Activated T-cell treated with anti-CD3 and anti-CD28 coated beads, Interleukin-2, amount 50 U/mL, for 24 hours (primary cell): ENCODE results near the gene MISP.
"Not testable (repeated sequence)": the region's sequence is repeated elsewhere in the genome, so short reads cannot be mapped to it uniquely, and the experiment has no call there.

ENCODE experiments used
- DNase-seq: peaks from one replicate; pipeline ENCODE4 v3.0.0-alpha.2; 2020
- H3K27ac Mint-ChIP-seq: 2 replicates; pipeline ENCODE4 v1.8.0; 2020; ENCODE audit warnings: mild to moderate bottlenecking, mixed read lengths
- H3K27me3 Mint-ChIP-seq: 2 replicates; pipeline ENCODE4 v1.8.0; 2020; ENCODE audit warnings: mixed read lengths
- H3K36me3 Mint-ChIP-seq: 2 replicates; pipeline ENCODE4 v1.8.0; 2020; ENCODE audit warnings: low read depth, mixed read lengths
- H3K4me1 Mint-ChIP-seq: 2 replicates; pipeline ENCODE4 v1.8.0; 2020; ENCODE audit warnings: low read depth, mixed read lengths
- H3K4me3 Mint-ChIP-seq: 2 replicates; pipeline ENCODE4 v1.8.0; 2020; ENCODE audit warnings: mild to moderate bottlenecking, moderate library complexity, mixed read lengths
- H3K9me3 Mint-ChIP-seq: 2 replicates; pipeline ENCODE4 v1.8.0; 2020; ENCODE audit warnings: mixed read lengths

The MISP gene

GRCh38 chr19:736125-736524, 14.8 kb upstream of the MISP start:
- Mint-ChIP-seq H3K4me3 (no peak overlapping the region), H3K27ac (no peak overlapping the region), H3K4me1 (peaks cover 4% of the 10 kb centered on the region), H3K27me3 (peaks cover 8% of the 10 kb centered on the region), H3K36me3 (no peaks in the 10 kb centered on the region), H3K9me3 (no peaks in the 10 kb centered on the region)
- no peak for DNase-seq

DNA sequence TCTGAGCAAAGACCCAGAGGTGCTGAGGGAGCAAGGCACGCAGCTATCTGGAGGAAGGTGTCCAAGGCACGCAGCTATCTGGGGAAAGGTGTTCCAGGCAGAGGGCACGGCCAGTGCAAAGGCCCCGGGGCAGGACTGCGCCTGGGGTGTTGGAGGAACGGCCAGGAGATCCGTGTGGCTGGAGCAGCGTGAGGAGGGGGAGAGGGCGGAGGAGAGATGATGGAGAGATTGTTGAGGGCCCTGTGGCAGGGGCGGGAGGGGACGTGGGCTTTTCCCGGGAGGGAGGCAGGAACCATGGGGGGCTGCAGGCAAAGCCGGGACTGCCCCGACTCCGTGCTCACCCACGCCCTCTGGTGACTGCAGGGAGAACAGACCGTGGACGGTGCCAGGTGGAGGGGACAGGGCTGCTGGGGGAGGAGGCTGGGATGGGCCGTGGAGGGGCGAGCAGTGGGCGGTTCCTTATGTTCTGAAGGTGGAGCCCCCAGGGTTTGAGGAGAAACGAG, 13.3 kb upstream of the MISP start:
- Mint-ChIP-seq H3K9me3 (no peaks in the 10 kb centered on the region), H3K36me3 (no peaks in the 10 kb centered on the region), H3K4me3 (no peak overlapping the region), H3K27ac (no peak overlapping the region), H3K27me3 (peaks cover 8% of the 10 kb centered on the region), H3K4me1 (peaks cover 4% of the 10 kb centered on the region)
- peak; percentile 72 for DNase-seq

- Mint-ChIP-seq H3K27ac (no peak overlapping the region), H3K4me3 (no peak overlapping the region)
Observed at GRCh38 chr19:738509-739128, 12.3 kb upstream of the MISP start.

DNA sequence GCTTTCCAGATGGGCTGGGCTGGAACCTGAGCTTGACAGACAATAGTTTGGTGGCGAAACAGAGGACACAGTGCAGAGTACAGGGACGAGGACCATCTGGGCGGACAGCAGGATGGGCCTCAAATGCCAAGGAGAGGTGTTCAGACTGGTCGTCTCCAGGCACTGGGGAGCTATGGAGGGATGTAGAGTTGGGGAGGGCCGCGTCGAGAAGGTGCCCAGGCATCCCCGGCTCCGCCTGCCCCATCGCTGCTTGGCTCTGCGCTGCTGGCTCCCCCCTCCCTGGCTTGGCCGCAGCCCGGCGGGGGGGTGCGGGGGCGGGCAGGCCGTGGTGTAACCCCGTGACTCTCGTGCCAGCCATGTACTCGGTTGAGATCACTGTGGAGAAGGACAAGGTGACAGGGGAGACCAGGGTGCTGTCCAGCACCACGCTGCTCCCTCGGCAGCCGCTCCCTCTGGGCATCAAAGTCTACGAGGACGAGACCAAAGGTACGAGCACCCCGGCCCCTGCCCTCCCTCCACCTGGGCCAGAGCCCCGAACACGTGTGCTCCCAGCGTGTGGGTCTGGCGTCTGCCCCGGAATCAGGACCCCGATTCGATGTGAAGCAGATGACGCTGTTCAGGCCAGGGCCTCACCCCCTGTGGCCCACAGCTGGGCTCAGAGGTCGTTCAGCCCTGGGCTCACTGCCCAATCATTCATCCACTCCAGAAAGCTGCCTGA, 10.8 kb upstream of the MISP start:
- Mint-ChIP-seq H3K4me1 (no peaks in the 10 kb centered on the region), H3K27me3 (peaks cover 8% of the 10 kb centered on the region), H3K36me3 (no peaks in the 10 kb centered on the region), H3K27ac (no peak overlapping the region), H3K4me3 (no peak overlapping the region), H3K9me3 (peaks cover 4% of the 10 kb centered on the region)
- DNase-seq = no peak

More at GRCh38 chr19:738509-739128, 12.3 kb upstream of the MISP start:
- Mint-ChIP-seq H3K27me3 (peaks cover 8% of the 10 kb centered on the region), H3K9me3 (peaks cover 1% of the 10 kb centered on the region), H3K36me3 (no peaks in the 10 kb centered on the region), H3K4me1 (peaks cover 4% of the 10 kb centered on the region)
- DNase-seq = no peak

- not testable (repeated sequence) for H3K27me3 Mint-ChIP-seq, H3K9me3 Mint-ChIP-seq, H3K27ac Mint-ChIP-seq, H3K36me3 Mint-ChIP-seq, H3K4me1 Mint-ChIP-seq, DNase-seq, H3K4me3 Mint-ChIP-seq
Observed at GRCh38 chr19:740816-741505, 10.0 kb upstream of the MISP start.

GRCh38 chr19:741506-742131, 9.3 kb upstream of the MISP start:
- H3K36me3 Mint-ChIP-seq = no peaks in the 10 kb centered on the region
- no peaks in the 10 kb centered on the region for H3K4me1 Mint-ChIP-seq
- H3K4me3 Mint-ChIP-seq = no peak overlapping the region
- peaks cover 8% of the 10 kb centered on the region for H3K27me3 Mint-ChIP-seq
- H3K9me3 Mint-ChIP-seq = peaks cover 4% of the 10 kb centered on the region
- no peak for DNase-seq
- H3K27ac Mint-ChIP-seq = no peak overlapping the region

GRCh38 chr19:742540-743075, 8.3 kb upstream of the MISP start:
- DNase-seq = no peak
- peaks cover 4% of the 10 kb centered on the region for H3K27me3 Mint-ChIP-seq
- H3K4me3 Mint-ChIP-seq = no peak overlapping the region
- no peaks in the 10 kb centered on the region for H3K36me3 Mint-ChIP-seq
- H3K27ac Mint-ChIP-seq = no peak overlapping the region
- H3K9me3 Mint-ChIP-seq = peaks cover 4% of the 10 kb centered on the region
- H3K4me1 Mint-ChIP-seq = no peaks in the 10 kb centered on the region

DNA sequence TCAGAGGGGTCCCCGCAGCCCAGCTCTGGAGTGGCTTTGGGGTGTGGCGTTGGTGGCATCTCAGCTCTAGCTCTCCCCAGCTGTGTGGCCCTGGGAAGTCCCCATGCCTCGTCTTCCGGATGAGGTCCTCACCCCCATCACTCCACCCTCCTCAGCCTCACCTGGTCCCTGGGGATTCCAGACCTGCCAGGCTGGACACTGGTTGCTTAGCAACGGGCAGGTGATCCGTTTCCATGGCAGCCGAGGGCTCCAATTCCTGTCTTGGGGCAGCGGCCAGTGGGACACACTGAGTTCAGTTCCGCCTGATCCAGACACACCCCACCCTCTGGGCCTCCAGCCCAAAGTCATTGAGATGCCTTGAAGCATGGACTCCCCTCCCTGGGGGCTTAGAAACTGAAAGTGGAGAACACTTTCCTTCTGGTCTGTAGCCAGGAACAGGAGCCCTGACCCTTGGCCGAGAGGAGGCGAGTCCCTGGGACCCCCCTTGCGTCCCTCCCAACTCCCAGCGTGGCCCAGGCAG, 7.7 kb upstream of the MISP start:
- H3K4me1 Mint-ChIP-seq = no peaks in the 10 kb centered on the region
- H3K36me3 Mint-ChIP-seq = no peaks in the 10 kb centered on the region
- peaks cover 4% of the 10 kb centered on the region for H3K27me3 Mint-ChIP-seq
- no peak overlapping the region for H3K4me3 Mint-ChIP-seq
- no peak overlapping the region for H3K27ac Mint-ChIP-seq
- no peak for DNase-seq
- peaks cover 4% of the 10 kb centered on the region for H3K9me3 Mint-ChIP-seq

GRCh38 chr19:745138-745537, 5.8 kb upstream of the MISP start:
- H3K36me3 Mint-ChIP-seq, H3K4me1 Mint-ChIP-seq, H3K9me3 Mint-ChIP-seq, H3K27me3 Mint-ChIP-seq, H3K4me3 Mint-ChIP-seq, H3K27ac Mint-ChIP-seq, DNase-seq: not testable (repeated sequence)

GRCh38 chr19:746208-746819, 4.6 kb upstream of the MISP start:
- no peaks in the 10 kb centered on the region for H3K4me1 Mint-ChIP-seq
- H3K9me3 Mint-ChIP-seq = peaks cover 4% of the 10 kb centered on the region
- H3K4me3 Mint-ChIP-seq = no peak overlapping the region
- H3K36me3 Mint-ChIP-seq = no peaks in the 10 kb centered on the region
- DNase-seq = no peak
- H3K27me3 Mint-ChIP-seq = no peaks in the 10 kb centered on the region
- H3K27ac Mint-ChIP-seq = no peak overlapping the region

- no peak overlapping the region for H3K4me3 Mint-ChIP-seq
- peaks cover 4% of the 10 kb centered on the region for H3K9me3 Mint-ChIP-seq
- DNase-seq = no peak
- no peaks in the 10 kb centered on the region for H3K27me3 Mint-ChIP-seq
- no peak overlapping the region for H3K27ac Mint-ChIP-seq
- H3K4me1 Mint-ChIP-seq = no peaks in the 10 kb centered on the region
- no peaks in the 10 kb centered on the region for H3K36me3 Mint-ChIP-seq
Observed at GRCh38 chr19:746956-747355, 4.0 kb upstream of the MISP start.

DNA sequence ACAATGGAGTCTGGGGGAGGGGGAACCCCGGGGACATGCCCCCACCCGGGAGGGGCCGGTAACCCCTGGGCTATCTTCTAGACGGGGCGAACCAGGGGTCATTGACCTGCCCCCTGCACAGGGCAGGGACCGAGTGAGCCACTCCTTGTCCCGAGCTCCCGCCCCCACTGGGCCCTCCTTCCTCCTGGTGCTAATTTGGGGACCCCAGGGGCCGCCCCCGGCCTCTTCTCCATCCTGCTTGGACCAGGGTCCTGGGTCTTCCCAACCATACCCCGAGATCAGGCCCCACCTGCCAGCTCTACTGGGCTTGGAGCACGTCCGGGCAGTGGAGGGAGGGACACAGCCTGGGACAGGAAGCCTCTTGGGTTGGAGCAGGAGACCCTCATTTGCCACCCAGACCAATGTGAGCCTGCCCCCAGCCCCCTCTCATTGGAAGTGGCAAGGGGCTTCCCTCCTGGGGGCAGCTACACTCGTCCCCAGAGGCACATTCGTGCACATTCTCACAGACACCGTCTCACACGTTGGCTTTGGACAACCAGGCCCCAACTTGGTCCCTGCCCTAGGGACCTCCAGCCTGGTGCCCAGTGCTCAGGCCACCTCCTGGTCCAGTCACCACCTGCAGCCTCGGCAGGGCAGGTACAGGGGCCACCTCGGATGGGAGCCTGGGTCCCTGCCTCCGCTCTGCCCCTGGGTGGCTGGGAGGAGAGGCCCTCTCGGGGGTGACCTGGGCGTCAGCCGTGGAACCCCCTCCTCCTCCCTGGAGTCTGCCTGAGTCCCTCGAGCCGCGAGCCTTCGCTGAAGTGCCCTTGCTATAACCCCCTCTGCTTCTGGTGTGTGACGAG, 3.3 kb upstream of the MISP start:
- H3K9me3 Mint-ChIP-seq = peaks cover 4% of the 10 kb centered on the region
- no peaks in the 10 kb centered on the region for H3K4me1 Mint-ChIP-seq
- H3K4me3 Mint-ChIP-seq = no peak overlapping the region
- DNase-seq = no peak
- no peaks in the 10 kb centered on the region for H3K36me3 Mint-ChIP-seq
- no peak overlapping the region for H3K27ac Mint-ChIP-seq
- H3K27me3 Mint-ChIP-seq = no peaks in the 10 kb centered on the region

DNA sequence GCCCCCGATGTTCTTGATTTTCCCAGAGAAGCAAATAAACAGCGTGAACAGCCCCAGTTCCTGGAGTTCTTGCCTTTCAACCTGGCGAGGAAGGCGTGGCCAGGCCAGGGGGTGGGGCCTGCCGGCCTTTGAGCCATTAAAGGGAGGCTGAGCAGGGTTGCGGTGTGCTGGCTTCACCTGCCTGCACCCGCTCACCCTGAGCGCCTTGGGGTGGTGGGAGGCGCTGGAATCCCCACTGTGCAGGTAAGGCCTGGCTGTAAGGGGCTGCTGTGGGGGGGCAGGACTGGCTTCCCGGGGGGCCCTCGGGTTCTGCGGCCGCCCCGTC, 2.7 kb upstream of the MISP start:
- Mint-ChIP-seq H3K4me3 (no peak overlapping the region), H3K27me3 (peaks cover 3% of the 10 kb centered on the region), H3K4me1 (no peaks in the 10 kb centered on the region), H3K27ac (no peak overlapping the region), H3K36me3 (no peaks in the 10 kb centered on the region), H3K9me3 (peaks cover 4% of the 10 kb centered on the region)
- no peak for DNase-seq
